Measurements from ENCODE around the gene RIMBP2.

The RIMBP2 gene

DNA sequence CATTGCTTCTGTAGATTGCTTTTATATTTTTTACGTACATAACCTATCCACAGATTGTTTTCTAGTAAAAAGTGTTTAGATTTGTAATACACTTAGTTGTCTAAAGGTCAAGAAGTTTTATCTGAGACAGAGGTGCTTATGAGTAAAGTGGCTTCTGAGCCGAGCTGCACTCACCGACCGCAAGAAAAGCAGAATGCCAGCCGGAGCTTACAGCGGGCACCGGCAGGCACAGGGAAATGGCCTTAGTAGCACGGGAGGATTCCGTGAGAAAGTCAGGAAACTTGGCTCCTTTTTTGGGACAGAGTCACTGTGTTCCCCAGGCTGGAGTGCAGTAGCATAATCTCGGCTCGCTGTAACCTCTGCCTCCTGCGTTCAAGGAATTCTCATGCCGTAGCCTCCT, 348.6 kb downstream of the RIMBP2 start:
- Histone ChIP-seq H3K27ac (ENCODE audit: low read depth, low read length, poor library complexity, severe bottlenecking) (no peak overlapping the region), H3K27me3 (ENCODE audit: insufficient read depth, low read length) (no peaks in the 10 kb centered on the region)

GRCh38 chr12:130367003-130367402, 349.1 kb downstream of the RIMBP2 start:
- Histone ChIP-seq H3K36me3 (ENCODE audit: insufficient read depth, low read length) (no peaks in the 10 kb centered on the region), H3K27ac (ENCODE audit: low read depth, low read length, poor library complexity, severe bottlenecking) (no peak overlapping the region), H3K9ac (ENCODE audit: low read length) (no peak overlapping the region), H3K9me3 (ENCODE audit: low read length) (no peaks in the 10 kb centered on the region), H3K4me2 (ENCODE audit: low read length) (no peak overlapping the region), H3K79me2 (ENCODE audit: insufficient read depth, low read length) (no peaks in the 10 kb centered on the region), H3K4me1 (ENCODE audit: insufficient read depth, low read length, severe bottlenecking) (no peaks in the 10 kb centered on the region), H4K20me1 (ENCODE audit: insufficient read depth, low read length) (no peaks in the 10 kb centered on the region), H3K27me3 (ENCODE audit: insufficient read depth, low read length) (no peaks in the 10 kb centered on the region), H3K4me3 (ENCODE audit: low read depth, low read length, poor library complexity, severe bottlenecking) (no peak overlapping the region), H3K9me2 (ENCODE audit: low read depth, low read length) (no peaks in the 10 kb centered on the region), H3F3A (ENCODE audit: insufficient read depth, low read length) (no peaks in the 10 kb centered on the region), H2AFZ (ENCODE audit: low read length) (no peak overlapping the region)
- TF ChIP-seq EZH2 (IDR thresholded peaks at IDR 0.05; ENCODE audit: borderline replicate concordance, low read length) (no peak), CTCF (IDR thresholded peaks at IDR 0.05; ENCODE audit: low read length) (no peak)

More for the DNA sequence above, 348.6 kb downstream of the RIMBP2 start:
- Histone ChIP-seq H3K4me3 (ENCODE audit: low read depth, low read length, poor library complexity, severe bottlenecking) (no peak overlapping the region), H3K9ac (ENCODE audit: low read length) (no peak overlapping the region), H3K9me2 (ENCODE audit: low read depth, low read length) (no peaks in the 10 kb centered on the region), H3K4me2 (ENCODE audit: low read length) (no peak overlapping the region), H3K36me3 (ENCODE audit: insufficient read depth, low read length) (no peaks in the 10 kb centered on the region), H3K9me3 (ENCODE audit: low read length) (no peaks in the 10 kb centered on the region), H4K20me1 (ENCODE audit: insufficient read depth, low read length) (no peaks in the 10 kb centered on the region), H3K4me1 (ENCODE audit: insufficient read depth, low read length, severe bottlenecking) (no peaks in the 10 kb centered on the region), H3F3A (ENCODE audit: insufficient read depth, low read length) (no peaks in the 10 kb centered on the region), H2AFZ (ENCODE audit: low read length) (no peak overlapping the region), H3K79me2 (ENCODE audit: insufficient read depth, low read length) (no peaks in the 10 kb centered on the region)
- TF ChIP-seq CTCF (IDR thresholded peaks at IDR 0.05; ENCODE audit: low read length) (no peak), EZH2 (IDR thresholded peaks at IDR 0.05; ENCODE audit: borderline replicate concordance, low read length) (no peak)

GRCh38 chr12:130366159-130366558, 349.9 kb downstream of the RIMBP2 start:
- H3K27me3 ChIP-seq (ENCODE audit: insufficient read depth, low read length), result no peaks in the 10 kb centered on the region

More at GRCh38 chr12:130366159-130366558, 349.9 kb downstream of the RIMBP2 start:
- Histone ChIP-seq H3K36me3 (ENCODE audit: insufficient read depth, low read length) (no peaks in the 10 kb centered on the region), H3K4me2 (ENCODE audit: low read length) (no peak overlapping the region), H3K4me1 (ENCODE audit: insufficient read depth, low read length, severe bottlenecking) (no peaks in the 10 kb centered on the region), H3K79me2 (ENCODE audit: insufficient read depth, low read length) (no peaks in the 10 kb centered on the region), H4K20me1 (ENCODE audit: insufficient read depth, low read length) (no peaks in the 10 kb centered on the region), H3K9me2 (ENCODE audit: low read depth, low read length) (no peaks in the 10 kb centered on the region), H3K9ac (ENCODE audit: low read length) (no peak overlapping the region), H3F3A (ENCODE audit: insufficient read depth, low read length) (no peaks in the 10 kb centered on the region), H3K27ac (ENCODE audit: low read depth, low read length, poor library complexity, severe bottlenecking) (no peak overlapping the region), H2AFZ (ENCODE audit: low read length) (no peak overlapping the region), H3K9me3 (ENCODE audit: low read length) (no peaks in the 10 kb centered on the region), H3K4me3 (ENCODE audit: low read depth, low read length, poor library complexity, severe bottlenecking) (no peak overlapping the region)
- no peak for TF ChIP-seq EZH2 (IDR thresholded peaks at IDR 0.05; ENCODE audit: borderline replicate concordance, low read length)
- no peak for TF ChIP-seq CTCF (IDR thresholded peaks at IDR 0.05; ENCODE audit: low read length)
